CD4-positive, alpha-beta T cell (primary cell): ENCODE measurements around the gene MIEF2. TPM values are rescaled to one million over a fixed set of nuclear protein-coding genes. Genes with fewer than 3 reads are reported as not detected.
A peak's percentile ranks its signal among the peaks of the same experiment; 100 is the strongest.

ENCODE experiments used
- ATAC-seq: fragments of 200-7000 bp; cut with Tn5 transposase; one replicate; pipeline ENCODE4 v1.10.0; 2022; ENCODE audit warnings: mild to moderate bottlenecking; ENCODE audit not compliant: poor library complexity
- CTCF ChIA-PET: fragments of 350-600 bp; sonication (Branson Sonifier 250); formaldehyde crosslinking; loops from one replicate; lab custom pipeline; 2021; ENCODE audit warnings: antibody characterized with exemption, inconsistent platforms; lab: Charles Lee
- POLR2A ChIA-PET: fragments of 350-600 bp; sonication (Branson Sonifier 250); formaldehyde crosslinking; loops from one replicate; lab custom pipeline; 2021; ENCODE audit warnings: antibody characterized with exemption, inconsistent platforms; lab: Charles Lee
- DNase-seq, 14 experiments: peaks; one replicate each; pipeline ENCODE4 v3.0.0-alpha.2; 2013 to 2020; ENCODE audit warnings: mixed read lengths in 2 of 14
- H3K27ac ChIP-seq, 2 donors: one replicate each; pipeline versions ENCODE4 v1.5.1 to v1.7.0; 2013; ENCODE audit warnings: low read length in 2 of 2, low read depth in 1 of 2, mild to moderate bottlenecking in 1 of 2
- H3K27me3 ChIP-seq, 2 experiments: 1 replicate in 1 of 2; 2 replicates in 1 of 2; pipeline versions ENCODE4 v1.6.1 to v1.7.0; 2013; ENCODE audit warnings: low read length in 2 of 2, control low read depth in 1 of 2, mild to moderate bottlenecking in 1 of 2, moderate library complexity in 1 of 2; ENCODE audit not compliant: insufficient read depth in 2 of 2, control insufficient read depth in 1 of 2
- H3K36me3 ChIP-seq: one replicate; pipeline ENCODE4 v1.6.1; 2013; ENCODE audit warnings: low read length, control low read depth; ENCODE audit not compliant: insufficient read depth
- H3K4me1 ChIP-seq: one replicate; pipeline ENCODE4 v1.6.1; 2013; ENCODE audit warnings: low read length, control low read depth; ENCODE audit not compliant: insufficient read depth
- H3K4me3 ChIP-seq: one replicate; pipeline ENCODE4 v1.5.1; 2013; ENCODE audit warnings: mild to moderate bottlenecking, low read length, moderate library complexity
- H3K9me3 ChIP-seq, 2 experiments: 1 replicate in 1 of 2; 2 replicates in 1 of 2; pipeline versions ENCODE4 v1.6.1 to v1.7.0; 2013; ENCODE audit warnings: low read length in 2 of 2, mild to moderate bottlenecking in 2 of 2, control low read depth in 1 of 2, moderate library complexity in 1 of 2; ENCODE audit not compliant: control insufficient read depth in 1 of 2, insufficient read depth in 1 of 2
- H3K27ac Mint-ChIP-seq: one replicate; pipeline ENCODE4 v1.8.0; 2020; ENCODE audit warnings: mixed read lengths
- H3K27me3 Mint-ChIP-seq: one replicate; pipeline ENCODE4 v1.8.0; 2021; ENCODE audit warnings: mixed read lengths
- H3K36me3 Mint-ChIP-seq: one replicate; pipeline ENCODE4 v1.8.0; 2021; ENCODE audit warnings: low read depth, mixed read lengths
- H3K4me1 Mint-ChIP-seq: one replicate; pipeline ENCODE4 v1.8.0; 2021; ENCODE audit warnings: low read depth, mixed read lengths
- H3K4me3 Mint-ChIP-seq: one replicate; pipeline ENCODE4 v1.8.0; 2020; ENCODE audit warnings: mild to moderate bottlenecking, mixed read lengths
- H3K9me3 Mint-ChIP-seq: one replicate; pipeline ENCODE4 v1.8.0; 2020; ENCODE audit warnings: mixed read lengths
- CTCF ChIP-seq: fragments of 200-600 bp; IDR thresholded peaks from one replicate; pipeline ENCODE4 v1.8.0; 2022; ENCODE audit warnings: antibody characterized with exemption, mild to moderate bottlenecking
- intact Hi-C, 2 experiments: fragments of 100-400 bp; cut with DNase I in 1 of 2; cut with micrococcal nuclease in 1 of 2; formaldehyde crosslinking; loops; one replicate each; pipeline versions ENCODE4 v1.15.1 to v1.9.0; 2023 to 2025; cut with DNase I, micrococcal nuclease
- total RNA-seq, 174 experiments: library from RNA in 2 of 174; stranded (reverse) in 2 of 174; gene quantifications; one replicate each; pipeline ENCODE4 v1.2.3 and lab custom pipeline; 2021 to 2026

MIEF2 gene
- total RNA-seq, 2 experiments from 2014 or later, result 10.7 to 14.3 TPM

- intact Hi-C loops, result loop anchor here (5.0 to 10.0 kb wide), 3 partner anchors 77 to 320 kb away; no protein-coding TSS in a partner anchor
- H3K4me3 Mint-ChIP-seq, result no peak overlapping the region
- no peak for TF ChIP-seq CTCF
- CTCF ChIA-PET, result no interaction called here
- H3K27ac Mint-ChIP-seq, result no peak overlapping the region
- no peak overlapping the region for H3K4me3 ChIP-seq
- DNase-seq (no peak), ATAC-seq (no peak)
- H3K36me3 Mint-ChIP-seq, result peaks cover 51% of the 10 kb centered on the region
- H3K36me3 ChIP-seq, result peaks cover 58% of the 10 kb centered on the region
- no peak overlapping the region for H3K27ac ChIP-seq
- no peaks in the 10 kb centered on the region for H3K27me3 ChIP-seq
- POLR2A ChIA-PET, result no interaction called here
- no peaks in the 10 kb centered on the region for H3K4me1 ChIP-seq
- no peaks in the 10 kb centered on the region for H3K9me3 ChIP-seq
- no peaks in the 10 kb centered on the region for H3K9me3 Mint-ChIP-seq
- no peaks in the 10 kb centered on the region for H3K27me3 Mint-ChIP-seq
- peaks cover 5% of the 10 kb centered on the region for H3K4me1 Mint-ChIP-seq
These were observed 15.3 kb upstream of the MIEF2 start for GRCh38 chr17:18245038-18245776.

GRCh38 chr17:18246109-18246725 is 14.2 kb upstream of the MIEF2 start:
- H3K27me3 Mint-ChIP-seq, result no peaks in the 10 kb centered on the region
- H3K4me1 Mint-ChIP-seq, result peaks cover 5% of the 10 kb centered on the region
- ChIA-PET CTCF (no interaction called here), POLR2A (no interaction called here)
- Histone ChIP-seq H3K27ac (no peak overlapping the region), H3K36me3 (peaks cover 68% of the 10 kb centered on the region), H3K4me3 (no peak overlapping the region), H3K27me3 (no peaks in the 10 kb centered on the region), H3K4me1 (no peaks in the 10 kb centered on the region), H3K9me3 (no peaks in the 10 kb centered on the region)
- H3K9me3 Mint-ChIP-seq, result no peaks in the 10 kb centered on the region
- H3K27ac Mint-ChIP-seq, result no peak overlapping the region
- H3K36me3 Mint-ChIP-seq, result peaks cover 60% of the 10 kb centered on the region
- no peak for DNase-seq
- TF ChIP-seq CTCF, result no peak
- no peak overlapping the region for H3K4me3 Mint-ChIP-seq
- intact Hi-C loops, result loop anchor here (5.0 to 10.0 kb wide), 3 partner anchors 76 to 319 kb away; no protein-coding TSS in a partner anchor
- ATAC-seq, result no peak

- H3K27ac Mint-ChIP-seq, result no peak overlapping the region
- ATAC-seq, result peak; percentile 17
- Histone ChIP-seq H3K36me3 (peaks cover 73% of the 10 kb centered on the region), H3K4me1 (no peaks in the 10 kb centered on the region), H3K27ac (no peak overlapping the region), H3K27me3 (no peaks in the 10 kb centered on the region), H3K4me3 (no peak overlapping the region), H3K9me3 (no peaks in the 10 kb centered on the region)
- H3K36me3 Mint-ChIP-seq, result peaks cover 64% of the 10 kb centered on the region
- ChIA-PET POLR2A (interaction anchor here (0.8 kb wide), 2 partner anchors 14 to 63 kb away, joined by 3 to 4 read pairs; partner anchors contain the start of genes ALKBH5 and MIEF2), CTCF (no interaction called here)
- H3K27me3 Mint-ChIP-seq, result no peaks in the 10 kb centered on the region
- H3K9me3 Mint-ChIP-seq, result no peaks in the 10 kb centered on the region
- peaks cover 5% of the 10 kb centered on the region for H3K4me1 Mint-ChIP-seq
- intact Hi-C loops, result loop anchor here (5.0 to 10.0 kb wide), 3 partner anchors 75 to 318 kb away; no protein-coding TSS in a partner anchor
- no peak overlapping the region for H3K4me3 Mint-ChIP-seq
- DNase-seq, result peak in 3 of 14 experiments; percentile 15 to 53 (median 52)
- no peak for TF ChIP-seq CTCF
These were observed 13.4 kb upstream of the MIEF2 start for GRCh38 chr17:18246880-18247612.
